NB4 (cell line): ENCODE data around the gene POLL.

Experiments used
- DNase-seq: peaks from one replicate; pipeline ENCODE4 v3.0.0; 2010; ENCODE audit warnings: low read depth
- H3K4me3 ChIP-seq: one replicate; pipeline ENCODE4 v1.5.1; 2011; ENCODE audit warnings: mild to moderate bottlenecking, low read depth, low read length, moderate library complexity
- CTCF ChIP-seq: IDR thresholded peaks from one replicate; pipeline ENCODE4 v1.5.1; 2012; ENCODE audit warnings: low read depth, low read length
- MAX ChIP-seq: IDR thresholded peaks from 2 replicates; pipeline ENCODE4 v1.6.1; 2011; ENCODE audit warnings: low read depth, low read length
- MYC ChIP-seq: IDR thresholded peaks from 2 replicates; pipeline ENCODE4 v1.6.1; 2011; ENCODE audit warnings: low read depth, low read length
- POLR2A ChIP-seq: IDR thresholded peaks from 2 replicates; pipeline ENCODE4 v1.6.1; 2011; ENCODE audit warnings: mild to moderate bottlenecking; ENCODE audit not compliant: insufficient read length; ENCODE audit errors: extremely low read depth

POLL gene

GRCh38 chr10:101576211-101576863 lies 11.7 kb downstream of the POLL start:
- TF ChIP-seq MYC = no peak
- TF ChIP-seq POLR2A = no peak
- no peak for TF ChIP-seq CTCF
- TF ChIP-seq MAX = no peak
- DNase-seq = no peak
- H3K4me3 ChIP-seq = no peak overlapping the region

- H3K4me3 ChIP-seq = no peak overlapping the region
- DNase-seq = no peak
- TF ChIP-seq MAX (no peak), POLR2A (no peak), CTCF (no peak), MYC (no peak)
Observed at GRCh38 chr10:101575580-101576210, 12.4 kb downstream of the POLL start.

GRCh38 chr10:101575091-101575490 lies 13.0 kb downstream of the POLL start:
- no peak for DNase-seq
- H3K4me3 ChIP-seq = no peak overlapping the region
- TF ChIP-seq CTCF (no peak), MAX (no peak), POLR2A (no peak), MYC (no peak)

GRCh38 chr10:101573885-101574753 lies 13.9 kb downstream of the POLL start:
- no peak for DNase-seq
- TF ChIP-seq MYC (no peak), MAX (no peak), CTCF (no peak), POLR2A (no peak)
- H3K4me3 ChIP-seq = no peak overlapping the region

GRCh38 chr10:101572785-101573184 lies 15.3 kb downstream of the POLL start:
- TF ChIP-seq MAX (no peak), MYC (no peak), CTCF (no peak)
- H3K4me3 ChIP-seq = no peak overlapping the region
- no peak for DNase-seq
